Measurements from ENCODE around the gene SPEF2. TPM values are rescaled to one million over a fixed set of nuclear protein-coding genes. Genes with fewer than 3 reads are reported as not detected.

Gene SPEF2
- total RNA-seq, 1 donor from 2014 or later: 2.7 TPM

DNA sequence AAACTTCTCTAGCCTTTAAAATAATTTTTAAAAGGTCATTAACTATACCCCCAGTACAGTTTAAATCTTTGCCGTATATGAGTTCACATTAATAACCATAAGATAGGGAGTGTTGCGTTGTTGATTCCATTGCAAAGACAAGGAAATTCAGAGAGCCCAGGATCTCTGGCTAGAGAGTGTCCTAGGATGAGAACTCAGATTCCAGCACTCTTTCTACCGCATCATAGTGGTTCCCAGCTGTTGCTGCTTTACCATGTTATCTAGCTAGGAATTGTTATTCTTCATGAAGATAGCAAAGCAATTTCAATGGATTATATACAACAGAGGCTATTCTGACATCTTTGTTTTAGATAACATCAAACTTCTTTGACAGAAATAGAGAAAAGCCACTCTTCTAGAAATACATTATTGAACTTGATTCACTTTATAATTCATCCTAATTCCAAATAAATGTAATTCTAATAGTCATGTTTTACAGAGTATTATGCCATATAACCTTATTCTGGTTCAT, 160.7 kb downstream of the SPEF2 start:
- intact Hi-C loops (cut with micrococcal nuclease): loop anchor here (5.0 kb wide), 1 partner anchor 149 kb away; no protein-coding TSS in a partner anchor
- TF ChIP-seq, protein P1, sequence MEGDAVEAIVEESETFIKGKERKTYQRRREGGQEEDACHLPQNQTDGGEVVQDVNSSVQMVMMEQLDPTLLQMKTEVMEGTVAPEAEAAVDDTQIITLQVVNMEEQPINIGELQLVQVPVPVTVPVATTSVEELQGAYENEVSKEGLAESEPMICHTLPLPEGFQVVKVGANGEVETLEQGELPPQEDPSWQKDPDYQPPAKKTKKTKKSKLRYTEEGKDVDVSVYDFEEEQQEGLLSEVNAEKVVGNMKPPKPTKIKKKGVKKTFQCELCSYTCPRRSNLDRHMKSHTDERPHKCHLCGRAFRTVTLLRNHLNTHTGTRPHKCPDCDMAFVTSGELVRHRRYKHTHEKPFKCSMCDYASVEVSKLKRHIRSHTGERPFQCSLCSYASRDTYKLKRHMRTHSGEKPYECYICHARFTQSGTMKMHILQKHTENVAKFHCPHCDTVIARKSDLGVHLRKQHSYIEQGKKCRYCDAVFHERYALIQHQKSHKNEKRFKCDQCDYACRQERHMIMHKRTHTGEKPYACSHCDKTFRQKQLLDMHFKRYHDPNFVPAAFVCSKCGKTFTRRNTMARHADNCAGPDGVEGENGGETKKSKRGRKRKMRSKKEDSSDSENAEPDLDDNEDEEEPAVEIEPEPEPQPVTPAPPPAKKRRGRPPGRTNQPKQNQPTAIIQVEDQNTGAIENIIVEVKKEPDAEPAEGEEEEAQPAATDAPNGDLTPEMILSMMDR (IDR thresholded peaks at IDR 0.05; ENCODE audit: borderline replicate concordance): no peak

DNA sequence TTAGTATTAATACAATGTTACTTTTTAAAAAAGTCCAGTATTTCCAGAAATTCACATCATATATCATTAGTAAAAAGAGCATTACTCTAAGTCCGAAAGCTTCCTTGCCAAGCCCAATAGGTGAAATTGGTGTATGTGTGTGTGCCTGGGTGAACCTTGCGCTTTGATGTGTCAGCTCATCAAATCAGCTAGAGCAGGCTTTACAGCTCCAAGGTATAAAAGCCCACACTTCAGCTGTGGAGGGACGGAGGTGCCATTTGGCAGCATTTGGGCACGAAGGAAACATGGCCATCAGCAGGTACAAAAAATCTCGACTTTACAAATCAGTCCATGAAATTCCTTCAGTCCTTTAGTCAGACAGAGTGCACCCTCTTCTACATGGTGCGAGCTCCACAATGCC, 162.6 kb downstream of the SPEF2 start:
- Histone ChIP-seq H3K27me3 (ENCODE audit: low read depth) (no peaks in the 10 kb centered on the region), H3K4me3 (no peak overlapping the region), H3K27ac (replicated peaks) (no peak overlapping the region), H3K9me3 (replicated peaks) (no peaks in the 10 kb centered on the region), H3K4me1 (peaks cover 12% of the 10 kb centered on the region), H3K36me3 (no peaks in the 10 kb centered on the region)
- intact Hi-C loops (cut with micrococcal nuclease): no loop called here
- DNase-seq: no peak
- TF ChIP-seq, protein P1 (IDR thresholded peaks at IDR 0.05; ENCODE audit: borderline replicate concordance): no peak

More for the DNA sequence above, 160.7 kb downstream of the SPEF2 start:
- Histone ChIP-seq H3K36me3 (no peaks in the 10 kb centered on the region), H3K4me1 (peaks cover 12% of the 10 kb centered on the region), H3K9me3 (replicated peaks) (no peaks in the 10 kb centered on the region), H3K4me3 (no peak overlapping the region), H3K27ac (replicated peaks) (no peak overlapping the region), H3K27me3 (ENCODE audit: low read depth) (no peaks in the 10 kb centered on the region)
- DNase-seq: no peak

DNA sequence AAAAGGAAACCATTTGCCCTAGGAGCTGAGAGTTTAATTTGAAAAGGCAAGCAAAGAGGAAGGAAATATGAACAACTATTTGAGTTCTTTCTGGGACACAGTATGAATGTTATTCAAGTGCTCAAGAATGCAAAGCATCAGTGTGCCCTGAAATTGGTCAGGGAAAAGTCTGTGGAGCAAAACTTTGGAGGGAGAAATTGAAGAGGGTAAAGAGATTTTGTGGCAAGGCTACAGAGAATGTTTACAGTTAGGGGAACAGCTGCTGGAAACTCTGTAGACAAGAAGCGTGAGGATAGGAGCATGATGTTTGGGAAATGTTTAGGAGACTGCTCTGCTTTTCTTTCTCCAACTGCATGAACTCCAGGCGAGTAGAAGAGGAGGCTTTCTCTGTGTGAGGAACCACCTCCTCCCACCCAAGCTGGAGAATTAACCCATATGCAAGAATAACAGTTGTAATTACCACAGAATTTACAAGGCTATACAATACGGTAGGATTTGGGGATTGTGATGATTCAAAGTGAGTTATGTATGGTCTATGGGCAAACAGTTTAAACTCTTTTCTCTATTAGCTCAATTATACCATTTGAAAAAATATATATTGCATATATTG, 163.6 kb downstream of the SPEF2 start:
- no peak for DNase-seq
- Histone ChIP-seq H3K9me3 (replicated peaks) (no peaks in the 10 kb centered on the region), H3K36me3 (no peaks in the 10 kb centered on the region), H3K4me1 (peaks cover 12% of the 10 kb centered on the region), H3K27me3 (ENCODE audit: low read depth) (no peaks in the 10 kb centered on the region), H3K27ac (replicated peaks) (peak overlapping the region; percentile 35), H3K4me3 (no peak overlapping the region)
- intact Hi-C loops (cut with micrococcal nuclease): no loop called here
- TF ChIP-seq, protein P1 (IDR thresholded peaks at IDR 0.05; ENCODE audit: borderline replicate concordance): no peak

DNA sequence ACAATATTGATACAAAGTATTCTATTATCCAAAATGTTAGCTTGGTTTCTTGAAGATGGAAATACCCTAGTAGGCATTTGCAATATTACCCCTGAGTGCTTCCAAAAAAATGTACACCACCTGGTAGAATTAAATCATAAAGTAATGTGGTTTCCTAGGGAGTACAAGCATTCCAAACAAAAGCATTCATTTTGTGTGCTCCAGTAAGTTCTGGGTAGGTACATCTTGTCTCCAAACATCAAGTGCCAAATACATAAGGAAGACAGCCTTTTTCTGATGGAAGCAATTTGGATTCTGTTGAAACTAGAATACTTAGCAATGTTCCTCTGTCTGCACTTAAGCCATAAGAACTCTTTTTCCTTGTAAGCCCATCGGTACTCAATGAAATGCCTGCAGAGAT, 165.9 kb downstream of the SPEF2 start:
- H3K4me3 ChIP-seq: no peak overlapping the region
- H3K36me3 ChIP-seq: no peaks in the 10 kb centered on the region
- DNase-seq: no peak
- H3K9me3 ChIP-seq (replicated peaks): no peaks in the 10 kb centered on the region
- no peaks in the 10 kb centered on the region for H3K27me3 ChIP-seq (ENCODE audit: low read depth)
- TF ChIP-seq, protein P1 (IDR thresholded peaks at IDR 0.05; ENCODE audit: borderline replicate concordance): no peak
- intact Hi-C loops (cut with micrococcal nuclease): no loop called here
- no peak overlapping the region for H3K27ac ChIP-seq (replicated peaks)
- H3K4me1 ChIP-seq: peaks cover 19% of the 10 kb centered on the region

DNA sequence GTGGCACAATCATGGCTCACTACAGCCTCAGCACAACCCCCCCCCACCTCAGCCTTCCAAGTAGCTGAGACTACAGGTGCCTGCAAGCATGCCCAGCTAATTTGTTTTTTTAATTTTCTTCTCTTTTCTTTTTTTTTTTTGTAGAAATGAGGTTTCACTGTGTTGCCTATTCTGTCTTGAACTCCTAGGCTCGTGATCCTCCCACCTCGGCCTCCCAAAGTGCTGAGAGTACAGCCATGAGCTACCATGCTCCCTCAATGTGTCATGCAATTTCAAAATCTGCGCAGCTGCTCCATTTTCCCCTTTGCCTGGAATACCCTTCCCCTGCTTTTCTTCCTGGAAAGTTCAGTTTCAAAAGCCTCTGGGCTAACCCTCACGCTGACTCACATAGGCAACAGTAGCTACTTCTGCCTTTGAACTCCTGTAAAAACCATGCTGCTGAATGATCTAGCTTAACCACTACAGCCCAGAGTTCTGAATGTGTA, 168.0 kb downstream of the SPEF2 start:
- Histone ChIP-seq H3K27ac (replicated peaks) (no peak overlapping the region), H3K4me3 (no peak overlapping the region), H3K36me3 (no peaks in the 10 kb centered on the region), H3K4me1 (peaks cover 24% of the 10 kb centered on the region), H3K27me3 (ENCODE audit: low read depth) (no peaks in the 10 kb centered on the region), H3K9me3 (replicated peaks) (no peaks in the 10 kb centered on the region)
- intact Hi-C loops (cut with micrococcal nuclease): no loop called here
- no peak for DNase-seq
- TF ChIP-seq, protein P1 (IDR thresholded peaks at IDR 0.05; ENCODE audit: borderline replicate concordance): no peak
